ENCODE data around the gene NOL3. TPM values are rescaled to one million over a fixed set of nuclear protein-coding genes. Genes with fewer than 3 reads are reported as not detected.

NOL3 gene
- total RNA-seq, 4 donors from 2014 or later = 38.3 to 97.0 (median 63.5) TPM

- intact Hi-C loops (cut with DNase I) = loop anchor here (10.0 kb wide), 2 partner anchors 207 to 287 kb away; no protein-coding TSS in a partner anchor
- Histone ChIP-seq H3K4me1 (peaks cover 26 to 38% of the 10 kb centered on the region in 2 donors), H3K27me3 (no peaks in the 10 kb centered on the region), H3K27ac (no peak overlapping the region), H3K36me3 (no peaks in the 10 kb centered on the region), H3K4me3 (replicated peaks in 1 of 3) (no peak overlapping the region), H3K9me3 (no peaks in the 10 kb centered on the region)
- 54 to 68% methylated on average over 2 of the region's 2 CpGs for WGBS, 2 donors
- TF ChIP-seq CTCF (IDR thresholded peaks at IDR 0.05) (no peak), POLR2A (IDR thresholded peaks at IDR 0.05) (no peak)
- no peak for DNase-seq
These were observed 11.0 kb downstream of the NOL3 start for GRCh38 chr16:67181346-67181745.

GRCh38 chr16:67182288-67182687 is 11.9 kb downstream of the NOL3 start:
- TF ChIP-seq POLR2A (IDR thresholded peaks at IDR 0.05) (no peak), CTCF (IDR thresholded peaks at IDR 0.05) (no peak)
- Histone ChIP-seq H3K27me3 (no peaks in the 10 kb centered on the region), H3K36me3 (no peaks in the 10 kb centered on the region), H3K4me3 (replicated peaks in 1 of 3) (no peak overlapping the region), H3K9me3 (no peaks in the 10 kb centered on the region), H3K27ac (no peak overlapping the region), H3K4me1 (peaks cover 26 to 38% of the 10 kb centered on the region in 2 donors)
- intact Hi-C loops (cut with DNase I) = loop anchor here (10.0 kb wide), 2 partner anchors 207 to 287 kb away; no protein-coding TSS in a partner anchor
- WGBS, 2 donors = 89 to 97% methylated on average over 2 of the region's 2 CpGs
- no peak for DNase-seq

- Histone ChIP-seq H3K4me1 (peaks cover 20 to 32% of the 10 kb centered on the region in 2 donors), H3K27me3 (no peaks in the 10 kb centered on the region), H3K27ac (peak overlapping the region in 2 of 3 donors; percentile 89 to 95), H3K36me3 (no peaks in the 10 kb centered on the region), H3K4me3 (replicated peaks in 1 of 3) (peak overlapping the region in 1 of 3 donors; percentile 69), H3K9me3 (no peaks in the 10 kb centered on the region)
- TF ChIP-seq POLR2A (IDR thresholded peaks at IDR 0.05) = no peak
- no peak for TF ChIP-seq CTCF (IDR thresholded peaks at IDR 0.05)
- DNase-seq = no peak
- intact Hi-C loops (cut with DNase I) = loop anchor here (10.0 kb wide), 2 partner anchors 208 to 288 kb away; no protein-coding TSS in a partner anchor
- WGBS, 2 donors = 12% methylated on average over 11 of the region's 11 CpGs
These were observed 12.9 kb downstream of the NOL3 start for GRCh38 chr16:67183284-67183626.

- H3K4me1 ChIP-seq = peaks cover 16 to 26% of the 10 kb centered on the region in 2 donors
- intact Hi-C loops (cut with DNase I) = loop anchor here (10.0 kb wide), 2 partner anchors 209 to 289 kb away; no protein-coding TSS in a partner anchor
- WGBS, 2 donors = 0 to 1% methylated on average over 24 to 26 of the region's 77 CpGs
These were observed 13.5 kb downstream of the NOL3 start, which contains the start of gene MATCAP1 for GRCh38 chr16:67183627-67184452. MATCAP1 (minus strand) TSS chr16:67183963; CDS start chr16:67180610, 3,353 bp downstream.

More at GRCh38 chr16:67183627-67184452, 13.5 kb downstream of the NOL3 start, which contains the start of gene MATCAP1:
- Histone ChIP-seq H3K27ac (peak within 1 kb of the TSS; percentile 89 to 95 (median 93)), H3K27me3 (no peaks in the 10 kb centered on the region), H3K4me3 (replicated peaks in 1 of 3) (peak within 1 kb of the TSS; percentile 42 to 69 (median 45)), H3K36me3 (no peaks in the 10 kb centered on the region), H3K9me3 (no peaks in the 10 kb centered on the region)
- TF ChIP-seq POLR2A (IDR thresholded peaks at IDR 0.05) (peak in 1 of 2 donors; percentile 70), CTCF (IDR thresholded peaks at IDR 0.05) (no peak)
- DNase-seq = peak; percentile 95
